GM19397 (cell line): Measurements from ENCODE around the gene C11orf68.

Experiments
- ATAC-seq: cut with Tn5 transposase; IDR thresholded peaks from one replicate; pipeline ENCODE4 v1.9.1; 2021; ENCODE audit warnings: mild to moderate bottlenecking, moderate library complexity; ENCODE audit not compliant: unreplicated experiment

C11orf68 gene

DNA sequence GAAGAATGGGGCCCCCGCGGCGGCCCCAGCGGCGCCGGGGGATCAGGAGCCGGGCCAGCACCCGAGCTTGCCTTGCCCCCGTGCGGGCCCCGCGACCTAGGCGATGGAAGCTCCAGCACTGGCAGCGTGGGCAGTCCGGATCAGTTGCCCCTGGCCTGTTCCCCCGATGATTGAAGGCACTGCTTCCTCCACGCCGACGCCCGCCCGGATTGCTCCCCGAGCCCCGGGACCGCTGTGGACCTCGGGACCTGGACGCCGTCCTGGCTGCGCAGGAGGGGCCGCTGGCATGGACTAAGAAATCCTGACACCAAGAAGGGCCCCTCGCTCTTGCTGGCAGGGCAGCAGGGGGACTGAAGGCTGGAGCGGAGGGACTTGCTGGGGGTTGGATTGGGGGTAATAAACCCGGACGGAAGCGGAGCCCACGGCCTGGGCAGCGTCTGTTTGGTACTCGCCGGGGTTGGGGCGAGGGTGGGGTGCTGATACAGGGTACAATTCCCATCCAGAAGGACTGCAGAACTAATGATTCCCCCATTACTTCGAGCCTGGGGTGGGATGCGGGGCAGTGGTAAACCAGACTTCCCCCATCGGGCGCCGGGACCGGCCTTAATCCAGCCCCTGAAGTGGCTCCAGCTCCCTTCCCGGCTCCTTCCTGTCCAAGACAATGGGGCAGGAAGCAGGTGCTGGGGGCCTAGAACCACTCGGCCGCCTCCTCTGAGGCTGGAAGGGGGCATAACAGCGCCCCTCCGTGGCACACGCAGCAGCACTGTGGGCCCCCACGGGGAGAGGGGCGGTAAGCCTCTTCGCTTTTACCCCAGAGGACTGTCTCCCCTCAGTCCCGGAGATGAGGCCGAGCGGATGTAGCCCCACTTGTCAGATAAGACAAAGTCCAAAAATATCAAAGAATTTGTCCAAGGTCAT is 27.4 kb downstream of the C11orf68 start:
- ATAC-seq, result no peak

DNA sequence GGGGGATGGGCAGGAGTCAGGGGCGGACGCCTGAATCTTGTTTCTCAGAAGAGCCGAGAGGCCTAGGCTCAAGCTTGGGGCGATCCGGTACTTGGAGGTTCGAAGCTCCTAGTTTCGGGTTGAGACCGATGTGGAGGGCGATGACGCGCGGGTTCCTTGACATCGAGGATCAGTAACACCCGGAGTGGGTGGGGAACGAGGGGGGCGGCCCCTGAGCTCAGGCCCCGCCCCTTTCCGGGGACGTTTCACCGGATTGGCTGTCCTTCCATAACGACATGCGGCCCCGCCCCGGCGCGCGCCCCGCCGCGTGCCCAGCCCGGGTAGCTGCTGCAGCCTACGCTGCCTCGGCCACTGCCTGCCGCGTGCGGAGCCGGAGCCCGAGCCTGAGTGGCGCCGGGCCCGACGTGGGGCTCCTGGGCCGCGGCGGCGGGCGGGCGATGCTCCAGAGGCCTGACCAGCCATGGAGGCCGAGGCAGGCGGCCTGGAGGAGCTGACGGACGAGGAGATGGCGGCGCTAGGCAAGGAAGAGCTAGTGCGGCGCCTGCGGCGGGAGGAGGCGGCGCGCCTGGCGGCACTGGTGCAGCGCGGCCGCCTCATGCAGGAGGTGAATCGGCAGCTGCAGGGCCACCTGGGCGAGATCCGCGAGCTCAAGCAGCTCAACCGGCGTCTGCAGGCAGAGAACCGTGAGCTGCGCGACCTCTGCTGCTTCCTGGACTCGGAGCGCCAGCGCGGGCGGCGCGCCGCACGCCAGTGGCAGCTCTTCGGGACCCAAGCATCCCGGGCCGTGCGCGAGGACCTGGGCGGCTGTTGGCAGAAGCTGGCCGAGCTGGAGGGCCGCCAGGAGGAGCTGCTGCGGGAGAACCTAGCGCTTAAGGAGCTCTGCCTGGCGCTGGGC is 28.3 kb downstream of the C11orf68 start, which contains the start of gene CCDC85B:
CCDC85B (plus strand) TSS at position 350 of the 895 bp plus-strand sequence; CDS start at position 461, 111 bp downstream.
- peak; percentile 47 for ATAC-seq

DNA sequence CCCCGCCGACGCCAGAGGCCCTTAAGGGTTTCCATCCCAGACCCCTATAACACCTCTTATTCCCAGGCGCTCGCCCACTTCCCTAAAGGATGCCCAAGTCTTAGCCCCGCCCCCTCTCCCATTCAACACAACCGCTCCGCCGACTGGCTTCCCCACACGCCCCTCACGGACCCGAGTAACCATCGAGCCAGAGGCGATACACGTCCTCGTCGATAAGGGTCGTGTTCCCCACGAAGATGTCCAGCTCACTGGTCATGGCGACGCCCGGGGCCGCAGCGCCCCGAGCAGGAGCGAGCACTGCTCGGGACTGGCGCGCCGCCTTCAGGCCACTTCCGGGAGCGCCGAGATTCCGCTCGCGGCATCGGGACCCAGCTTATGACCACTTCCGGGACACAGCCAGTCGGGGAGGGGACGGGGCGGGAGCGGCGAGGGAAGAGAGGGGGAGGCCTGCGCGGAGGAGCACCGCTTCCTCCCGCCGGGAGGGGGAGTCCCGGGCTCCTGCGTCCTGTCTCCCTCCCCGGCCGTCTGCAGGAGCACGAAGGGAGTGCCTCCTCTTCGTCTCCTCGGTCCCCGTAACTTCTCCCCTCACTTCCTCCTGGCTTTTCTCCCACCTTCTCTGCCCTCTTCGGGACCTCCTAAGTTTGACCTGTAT is 30.6 kb downstream of the C11orf68 start, which contains the start of gene FIBP:
FIBP (minus strand) TSS at position 309 of the 652 bp plus-strand sequence; CDS start at position 256, 53 bp downstream.
- ATAC-seq, result peak; percentile 55

DNA sequence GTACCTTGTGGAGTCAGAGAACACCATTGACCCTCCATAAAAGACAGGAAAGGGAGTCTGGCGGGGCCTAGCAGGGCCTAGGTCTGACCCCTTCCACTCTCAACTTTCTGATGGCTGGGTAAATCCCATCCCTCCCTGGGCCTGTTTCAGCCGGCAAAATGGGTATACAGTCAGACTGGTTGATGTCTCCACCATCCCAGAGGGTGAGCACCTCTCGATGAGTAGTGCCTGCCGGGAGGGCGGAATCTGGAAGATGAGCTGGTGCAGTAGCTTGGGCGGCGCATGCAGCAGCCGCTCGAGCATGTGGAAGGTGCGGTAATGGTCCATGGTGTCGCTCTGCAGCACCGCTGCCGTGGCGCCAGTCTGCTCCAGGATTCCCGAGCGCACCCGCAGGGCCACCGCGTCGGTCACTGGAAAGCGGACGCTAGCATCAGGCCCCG is 31.1 kb downstream of the C11orf68 start:
- no peak for ATAC-seq

DNA sequence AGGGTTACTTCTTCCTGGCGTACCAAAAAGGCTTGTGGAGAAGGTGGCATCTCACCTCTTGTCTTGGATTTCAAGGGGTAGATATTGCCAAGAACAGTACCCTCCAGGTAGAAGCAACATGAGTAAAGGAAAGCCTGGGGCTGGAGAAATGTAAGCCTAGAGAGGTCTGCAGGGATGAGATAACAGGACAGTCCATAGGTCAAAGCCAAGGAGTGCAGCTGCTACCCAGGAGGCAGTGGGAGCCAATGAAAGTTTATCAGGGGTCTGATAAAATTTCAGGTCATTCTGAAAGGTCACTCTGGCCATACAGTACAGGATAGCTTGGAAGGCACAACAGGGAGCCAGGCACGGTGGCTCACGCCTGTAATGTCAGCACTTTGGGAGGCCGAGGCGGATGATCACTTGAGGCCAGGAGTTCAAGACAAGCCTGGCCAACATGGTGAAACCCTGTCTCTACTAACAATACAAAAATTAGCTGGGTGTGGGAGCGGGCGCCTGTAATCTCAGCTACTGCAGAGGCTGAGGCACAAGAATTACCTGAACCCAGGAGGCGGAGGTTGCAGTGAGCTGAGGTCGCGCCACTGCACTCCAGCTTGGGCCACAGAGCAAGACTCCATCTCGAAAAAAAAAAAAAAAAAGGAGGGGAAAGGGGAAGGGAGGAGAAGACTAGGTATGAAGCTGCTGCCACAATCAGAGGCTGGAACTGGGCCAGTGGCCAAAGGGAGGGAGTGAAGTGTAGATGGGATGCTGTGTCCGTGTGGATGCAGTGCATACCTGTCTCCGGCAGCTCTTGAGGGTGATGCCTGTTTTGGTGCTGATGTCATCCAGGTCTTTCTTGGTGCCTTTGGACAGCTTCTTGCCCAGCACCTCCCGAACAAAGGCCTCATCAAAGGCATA is 31.8 kb downstream of the C11orf68 start:
- no peak for ATAC-seq

DNA sequence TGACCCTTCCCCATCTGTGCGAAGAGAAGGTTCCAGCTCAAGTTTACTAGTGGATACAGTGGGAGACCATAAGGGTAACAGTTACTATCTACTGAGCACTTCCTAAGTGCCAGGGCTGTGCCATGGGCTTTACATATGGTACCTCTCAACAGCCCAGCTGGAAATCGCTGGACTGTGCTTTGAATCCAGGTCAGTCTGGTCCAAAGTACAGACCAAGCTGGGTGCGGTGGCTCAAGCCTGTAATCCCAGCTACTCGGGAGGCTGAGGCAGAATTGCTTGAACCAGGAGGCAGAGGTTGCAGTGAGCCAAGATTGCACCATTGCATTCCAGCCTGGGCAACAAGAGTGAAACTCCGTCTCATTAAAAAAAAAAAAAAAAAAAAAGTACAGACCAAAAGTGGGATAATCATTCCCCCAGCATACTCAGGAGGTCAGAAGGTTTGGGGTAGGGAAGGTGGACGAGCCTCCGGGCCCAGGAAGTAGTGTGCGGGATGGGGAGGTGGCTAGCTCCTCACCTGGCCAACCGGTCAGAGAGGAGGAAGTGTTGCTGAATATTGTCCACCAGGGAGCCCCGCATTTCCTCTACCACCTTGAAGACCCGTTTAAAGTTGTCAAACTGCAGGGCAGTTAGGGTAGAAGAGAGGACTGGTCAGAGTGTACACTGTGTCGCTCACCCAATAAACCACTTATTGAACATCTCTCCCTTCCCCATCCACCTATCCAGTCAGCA is 32.9 kb downstream of the C11orf68 start:
- no peak for ATAC-seq

DNA sequence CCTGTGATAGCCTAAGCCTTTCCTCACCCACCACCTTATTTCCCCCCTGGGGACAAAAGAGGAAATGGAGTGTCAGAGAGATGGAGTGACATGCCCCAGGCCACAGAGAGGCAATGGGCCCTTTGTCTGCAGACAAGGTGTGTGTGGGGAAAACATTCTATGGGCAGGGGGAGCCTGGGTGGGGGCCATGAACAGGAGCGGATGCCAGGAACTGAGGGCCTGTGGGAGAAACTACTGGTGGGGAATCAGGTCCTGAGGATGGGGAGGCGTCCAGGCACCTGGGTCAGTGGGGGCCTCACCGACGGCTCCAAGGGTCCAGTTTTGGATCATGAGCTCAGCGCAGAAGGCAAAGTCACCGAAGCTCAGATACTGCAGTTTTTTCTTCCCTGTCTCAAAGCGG is 33.6 kb downstream of the C11orf68 start:
- no peak for ATAC-seq

DNA sequence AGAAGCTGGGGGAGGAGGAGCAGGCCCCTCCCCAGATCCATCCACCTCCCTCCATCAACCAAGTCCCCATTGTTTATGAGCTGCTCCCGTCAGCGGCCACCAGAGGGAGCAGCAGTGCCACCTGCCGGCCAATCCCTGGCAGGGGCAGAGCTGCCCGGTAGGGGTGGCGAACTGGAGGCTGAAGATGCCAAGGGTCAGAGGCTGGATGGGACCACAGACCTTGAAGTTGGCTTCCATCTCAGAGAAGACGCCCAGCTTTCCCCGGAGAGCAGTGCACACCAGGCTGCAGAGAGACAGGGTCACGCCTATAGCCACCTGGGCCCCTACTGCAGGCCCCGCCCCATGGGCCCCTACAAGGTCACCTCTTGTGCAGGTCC is 34.2 kb downstream of the C11orf68 start:
- ATAC-seq, result no peak

DNA sequence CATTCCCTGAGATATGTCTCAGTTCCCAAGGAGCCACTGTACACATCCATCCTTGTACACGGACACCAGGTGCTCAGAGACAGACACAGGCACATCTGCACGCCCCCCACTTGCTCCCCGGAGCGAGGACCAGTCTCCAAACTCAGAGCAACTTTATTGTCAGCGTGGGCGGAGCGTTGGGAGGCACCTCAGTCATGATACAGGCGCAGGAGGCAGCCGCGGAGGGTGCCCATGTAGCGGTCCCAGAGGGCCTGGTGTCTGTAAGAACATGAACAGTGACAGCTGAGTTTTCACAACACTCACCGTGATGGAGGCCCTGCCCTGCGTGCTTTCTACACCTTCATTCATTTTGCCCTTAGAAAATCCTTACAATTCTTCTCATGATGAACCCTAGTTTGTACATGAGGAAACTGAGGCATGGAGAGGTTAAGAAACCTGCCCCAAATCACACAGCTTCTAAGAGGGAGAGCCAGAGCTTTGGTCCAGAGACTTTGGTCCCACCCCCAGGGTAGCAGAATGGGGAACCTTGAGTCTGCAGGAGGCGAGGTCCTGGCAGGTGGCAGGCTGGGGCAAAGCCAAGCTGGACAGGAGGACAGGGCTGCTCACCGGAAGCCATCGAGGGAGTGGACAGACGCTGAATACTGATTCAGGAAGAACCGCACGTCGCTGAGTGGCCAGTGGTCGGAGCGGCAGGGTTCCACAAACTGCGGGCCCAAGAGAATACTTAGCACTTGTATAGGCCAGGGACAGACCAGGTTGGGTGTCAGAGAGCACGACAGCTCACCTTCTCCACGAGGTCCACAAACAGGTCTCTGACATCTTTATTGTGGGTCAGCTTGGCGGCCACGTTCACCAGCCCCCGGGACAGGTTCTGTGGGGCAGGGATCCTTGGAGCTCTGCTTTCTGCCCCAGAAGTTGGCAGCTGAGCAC is 34.8 kb downstream of the C11orf68 start:
- no peak for ATAC-seq

DNA sequence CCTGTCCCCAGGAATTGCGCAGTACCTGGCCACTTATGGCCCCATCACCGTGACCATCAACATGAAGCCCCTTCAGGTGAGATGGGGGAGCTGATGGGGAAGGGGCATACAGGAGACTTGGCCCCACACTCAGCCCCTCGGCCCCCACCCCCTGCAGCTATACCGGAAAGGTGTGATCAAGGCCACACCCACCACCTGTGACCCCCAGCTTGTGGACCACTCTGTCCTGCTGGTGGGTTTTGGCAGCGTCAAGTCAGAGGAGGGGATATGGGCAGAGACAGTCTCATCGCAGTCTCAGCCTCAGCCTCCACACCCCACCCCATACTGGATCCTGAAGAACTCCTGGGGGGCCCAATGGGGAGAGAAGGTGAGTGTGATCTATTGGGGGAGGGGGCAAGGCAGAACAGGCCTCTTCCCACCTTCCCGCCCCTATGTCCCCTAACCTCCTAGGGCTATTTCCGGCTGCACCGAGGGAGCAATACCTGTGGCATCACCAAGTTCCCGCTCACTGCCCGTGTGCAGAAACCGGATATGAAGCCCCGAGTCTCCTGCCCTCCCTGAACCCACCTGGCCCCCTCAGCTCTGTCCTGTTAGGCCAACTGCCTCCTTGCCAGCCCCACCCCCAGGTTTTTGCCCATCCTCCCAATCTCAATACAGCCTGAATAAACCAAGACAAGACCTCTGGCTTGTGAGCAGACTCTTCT is 35.7 kb downstream of the C11orf68 start:
- no peak for ATAC-seq

DNA sequence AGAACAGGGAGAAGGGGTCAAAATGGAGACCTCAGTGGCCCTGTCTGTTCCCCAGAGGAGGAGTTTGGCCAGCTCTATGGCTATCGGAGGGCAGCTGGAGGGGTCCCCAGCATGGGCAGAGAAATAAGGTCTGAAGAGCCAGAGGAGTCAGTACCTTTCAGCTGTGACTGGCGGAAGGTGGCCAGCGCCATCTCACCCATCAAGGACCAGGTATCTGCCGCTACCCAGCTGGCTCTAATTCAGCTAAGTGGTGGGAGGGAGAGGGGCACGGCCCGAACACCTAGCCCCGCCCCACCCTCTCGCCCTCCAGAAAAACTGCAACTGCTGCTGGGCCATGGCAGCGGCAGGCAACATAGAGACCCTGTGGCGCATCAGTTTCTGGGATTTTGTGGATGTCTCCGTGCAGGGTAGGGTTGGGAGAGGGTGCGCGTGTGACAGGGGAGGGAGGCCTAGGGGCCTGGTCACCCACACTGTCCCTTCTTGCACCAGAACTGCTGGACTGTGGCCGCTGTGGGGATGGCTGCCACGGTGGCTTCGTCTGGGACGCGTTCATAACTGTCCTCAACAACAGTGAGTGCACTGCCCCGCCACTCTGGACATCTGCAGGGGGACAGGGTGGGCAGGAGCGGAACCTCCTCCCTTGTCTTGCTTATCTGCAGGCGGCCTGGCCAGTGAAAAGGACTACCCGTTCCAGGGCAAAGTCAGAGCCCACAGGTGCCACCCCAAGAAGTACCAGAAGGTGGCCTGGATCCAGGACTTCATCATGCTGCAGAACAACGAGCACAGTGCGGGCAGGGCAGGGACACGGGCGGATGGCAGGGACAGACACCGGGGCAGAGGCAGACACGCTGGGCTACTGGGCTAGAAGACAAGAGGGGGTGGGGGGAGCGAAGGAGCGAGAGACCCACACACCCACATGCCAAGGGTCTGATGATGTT is 36.5 kb downstream of the C11orf68 start:
- no peak for ATAC-seq

DNA sequence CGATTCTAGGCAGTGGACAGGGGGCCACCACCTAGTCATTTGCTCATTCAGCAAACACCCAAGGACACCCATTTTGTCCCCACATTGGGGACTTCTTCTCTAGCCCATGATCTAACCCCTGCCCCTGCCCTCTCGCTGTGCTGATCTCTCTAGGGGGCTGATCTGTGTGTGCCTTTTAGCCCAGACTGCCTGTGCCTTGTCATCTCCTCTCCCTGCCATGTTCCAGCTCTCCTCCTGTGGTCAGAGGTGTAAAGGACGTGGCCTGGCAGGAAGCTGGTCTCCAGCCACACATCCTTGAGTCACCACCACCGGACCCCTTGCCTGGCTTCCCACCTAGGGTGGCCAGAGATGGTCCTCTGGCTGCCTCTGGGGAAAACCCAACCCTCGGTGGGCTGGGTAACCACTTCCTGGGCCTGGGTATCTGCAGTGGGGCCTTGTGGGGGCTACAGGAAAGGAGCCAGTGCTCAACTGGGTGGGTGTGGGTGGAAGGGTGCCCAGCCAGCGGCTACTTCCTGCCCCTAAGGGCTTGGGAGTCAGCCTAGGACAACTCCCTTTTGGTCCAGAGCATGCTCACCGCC is 37.9 kb downstream of the C11orf68 start:
- no peak for ATAC-seq

DNA sequence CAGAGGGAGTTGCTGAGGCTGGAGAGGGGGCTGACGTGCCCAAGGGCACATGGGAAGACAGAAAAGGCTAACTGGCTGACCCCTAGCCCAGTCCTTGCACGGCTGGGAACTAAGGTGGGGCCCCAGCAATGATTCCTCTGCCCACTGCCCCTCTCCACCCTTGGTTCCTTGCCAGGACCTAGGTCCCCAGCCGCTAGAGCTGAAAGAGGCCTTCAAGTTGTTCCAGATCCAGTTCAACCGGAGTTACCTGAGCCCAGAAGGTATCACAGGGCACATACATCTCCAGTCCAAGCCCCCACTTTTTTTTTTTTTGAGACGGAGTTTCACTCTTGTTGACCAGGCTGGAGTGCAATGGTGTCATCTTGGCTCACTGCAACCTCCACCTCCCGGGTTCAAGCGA is 38.8 kb downstream of the C11orf68 start:
- ATAC-seq, result no peak

DNA sequence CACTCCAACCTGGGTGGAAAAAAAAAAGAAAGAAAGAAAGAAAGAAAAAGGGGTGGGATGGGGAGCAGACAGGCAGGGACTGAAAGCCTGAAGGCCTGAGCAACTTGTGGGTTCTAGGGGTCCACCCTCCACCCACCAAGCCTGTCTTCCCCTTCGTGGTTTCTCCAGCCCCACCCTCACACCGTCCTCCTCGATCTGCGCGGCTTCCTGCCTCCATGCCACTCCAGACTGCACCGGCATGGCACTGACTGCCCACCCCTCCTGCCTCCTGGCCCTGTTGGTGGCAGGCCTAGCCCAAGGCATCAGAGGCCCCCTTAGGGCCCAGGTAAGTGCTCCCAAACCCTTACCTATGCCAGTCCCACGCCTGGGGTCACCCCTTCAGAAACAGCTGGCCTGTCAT is 39.2 kb downstream of the C11orf68 start, which contains the start of gene CTSW:
CTSW (plus strand) TSS at position 221 of the 400 bp plus-strand sequence; CDS start at position 239, 18 bp downstream.
- no peak for ATAC-seq

DNA sequence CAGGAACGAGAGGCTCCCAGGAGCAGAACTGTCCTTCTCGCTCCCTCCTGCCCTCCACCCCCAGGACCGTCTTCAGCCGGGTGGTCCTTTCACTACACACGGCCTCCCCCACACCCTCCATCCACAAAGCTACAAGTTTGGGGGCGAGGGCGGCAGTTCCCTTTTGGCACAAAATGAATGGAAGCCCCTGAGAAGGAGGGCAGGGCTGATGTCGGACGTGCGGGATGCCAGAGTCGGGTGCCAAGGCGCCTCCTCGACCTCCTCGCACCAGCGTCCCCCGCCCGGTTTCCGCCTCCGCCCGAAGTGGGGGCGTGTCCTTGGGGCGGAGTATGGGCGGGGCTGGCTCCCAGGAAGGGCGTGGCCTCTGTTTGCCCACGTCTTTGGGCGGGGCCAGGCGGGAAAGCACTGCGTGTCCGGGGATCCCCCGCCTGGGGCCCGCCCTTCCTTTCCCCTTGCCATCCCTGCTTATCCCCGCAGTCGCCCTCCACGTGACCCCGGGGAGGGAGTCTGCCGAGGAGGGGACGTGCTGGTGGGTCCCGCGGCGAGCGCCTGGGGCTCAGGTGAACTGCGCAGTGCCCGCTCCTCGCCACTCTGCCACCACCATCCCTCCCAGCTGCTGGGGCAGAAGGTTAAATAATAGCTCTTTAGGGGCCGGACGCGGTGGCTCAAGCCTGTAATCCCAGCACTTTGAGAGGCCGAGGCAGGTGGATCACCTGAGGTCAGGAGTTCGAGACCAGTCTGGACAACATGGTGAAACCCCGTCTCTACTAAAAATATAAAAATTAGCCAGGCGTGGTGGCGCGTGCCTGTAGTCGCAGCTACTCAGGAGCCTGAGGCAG is 45.3 kb downstream of the C11orf68 start:
- peak; percentile 85 for ATAC-seq
